ENCODE measurements around the gene MACC1. TPM values are rescaled to one million over a fixed set of nuclear protein-coding genes. Genes with fewer than 3 reads are reported as not detected.

MACC1 gene
- polyA plus RNA-seq, 1 of the 3 experiments (the other 2 are of a cell fraction) = not detected

GRCh38 chr7:20197125-20197748, 19.9 kb downstream of the MACC1 start (continued):
- TF ChIP-seq CTCF (IDR thresholded peaks at IDR 0.05) (no peak), SMC3 (IDR thresholded peaks at IDR 0.05; ENCODE audit: low read depth, low read length) (no peak)

DNA sequence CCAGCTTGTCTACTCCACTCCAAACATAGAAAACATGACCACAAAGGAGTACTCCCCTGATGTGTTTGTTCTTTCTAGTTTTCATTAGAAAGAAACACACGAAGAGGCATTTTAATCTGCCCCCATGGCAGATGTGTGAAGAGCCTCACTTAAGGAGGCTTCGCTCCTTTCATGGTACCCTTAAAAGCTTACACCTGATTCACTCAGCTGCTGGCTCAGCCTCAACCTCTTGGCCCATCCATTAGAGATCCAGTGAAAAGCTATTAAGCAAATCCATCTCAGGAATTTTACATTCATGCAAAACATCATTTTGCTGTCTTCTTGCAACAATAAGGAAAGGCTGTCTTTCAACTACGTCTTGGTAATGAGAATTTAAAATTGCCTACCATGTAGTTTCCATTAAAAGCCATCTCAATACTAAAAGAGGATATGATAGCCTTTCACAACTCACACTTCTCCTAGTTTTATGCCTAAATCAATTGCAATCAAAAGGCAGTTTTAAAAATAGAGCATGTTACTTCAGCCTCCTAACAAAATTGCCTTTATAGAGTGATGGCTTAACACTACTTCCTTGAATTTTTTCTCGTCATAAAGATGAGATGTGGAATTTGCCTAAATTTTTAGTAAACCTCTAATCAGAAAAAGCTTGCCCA, 22.7 kb downstream of the MACC1 start:
- CTCF ChIA-PET = interaction anchor here (0.7 to 1.4 kb wide), 2 partner anchors 53 to 595 kb away, joined by 3 read pairs; no protein-coding TSS in a partner anchor
- Histone ChIP-seq H3K4me3 (ENCODE audit: low read depth in 2 of 2, low read length in 1 of 2) (no peak overlapping the region), H3K9ac (no peak overlapping the region), H3K27me3 (ENCODE audit: insufficient read depth) (no peaks in the 10 kb centered on the region), H3K9me2 (no peaks in the 10 kb centered on the region), H3F3A (replicated peaks; ENCODE audit: insufficient read depth) (peaks cover 7% of the 10 kb centered on the region), H4K20me1 (ENCODE audit: insufficient read depth) (no peaks in the 10 kb centered on the region), H3K36me3 (replicated peaks in 1 of 2; ENCODE audit: control insufficient read depth in 1 of 2, insufficient read depth in 2 of 2, low read length in 1 of 2) (no peaks in the 10 kb centered on the region), H3K4me2 (no peak overlapping the region), H3K79me2 (ENCODE audit: insufficient read depth) (no peaks in the 10 kb centered on the region), H2AFZ (ENCODE audit: low read depth) (no peak overlapping the region), H3K4me1 (ENCODE audit: control insufficient read depth in 1 of 2, insufficient read depth in 2 of 2, low read depth in 1 of 2, low read length in 1 of 2) (peaks cover 0 to 9% of the 10 kb centered on the region in 2 experiments; a peak in 2 of 4 replicates), H3K27ac (ENCODE audit: low read depth in 2 of 2, low read length in 1 of 2) (no peak overlapping the region), H3K9me3 (no peaks in the 10 kb centered on the region)
- TF ChIP-seq JUND (IDR thresholded peaks at IDR 0.05) (no peak), ELF1 (IDR thresholded peaks at IDR 0.05) (no peak), GATA2 (CRISPR knock-in tag; IDR thresholded peaks at IDR 0.05) (no peak), RXRA (IDR thresholded peaks at IDR 0.05; ENCODE audit: borderline replicate concordance, low read depth) (no peak), MXI1 (IDR thresholded peaks at IDR 0.05; ENCODE audit: low read depth, low read length) (no peak), NRF1 (IDR thresholded peaks at IDR 0.05; ENCODE audit: low read depth, low read length) (no peak), POLR2AphosphoS5 (IDR thresholded peaks at IDR 0.05; ENCODE audit: low read depth, low read length) (no peak), NFIC (IDR thresholded peaks at IDR 0.05; ENCODE audit: borderline replicate concordance) (no peak), RFX5 (IDR thresholded peaks at IDR 0.05; ENCODE audit: low read length) (no peak), SMC3 (IDR thresholded peaks at IDR 0.05; ENCODE audit: low read depth, low read length) (no peak), ZBTB33 (IDR thresholded peaks at IDR 0.05; ENCODE audit: borderline replicate concordance, low read depth) (no peak), CTCF (IDR thresholded peaks at IDR 0.05) (no peak), YY1 (IDR thresholded peaks at IDR 0.05; ENCODE audit: low read depth) (no peak)
- no peak for DNase-seq
- POLR2A ChIA-PET = no interaction called here
- 74% methylated on average over 4 of the region's 4 CpGs for WGBS (ENCODE audit: low lambda C conversion rate)
